Measurements from ENCODE around the gene ZNF778.

- no peak for TF ChIP-seq TAF1 (IDR thresholded peaks at IDR 0.05; ENCODE audit: borderline replicate concordance, insufficient read depth, low read length)
- no peak for TF ChIP-seq SIN3A (IDR thresholded peaks at IDR 0.05; ENCODE audit: borderline replicate concordance, insufficient read depth, low read length)
- no peak for TF ChIP-seq POLR2AphosphoS5 (IDR thresholded peaks at IDR 0.05; ENCODE audit: low read depth, low read length)
Observed at GRCh38 chr16:89273741-89274472, 56.4 kb downstream of the ZNF778 start.
